ENCODE measurements around the gene DENND2A.

DNA sequence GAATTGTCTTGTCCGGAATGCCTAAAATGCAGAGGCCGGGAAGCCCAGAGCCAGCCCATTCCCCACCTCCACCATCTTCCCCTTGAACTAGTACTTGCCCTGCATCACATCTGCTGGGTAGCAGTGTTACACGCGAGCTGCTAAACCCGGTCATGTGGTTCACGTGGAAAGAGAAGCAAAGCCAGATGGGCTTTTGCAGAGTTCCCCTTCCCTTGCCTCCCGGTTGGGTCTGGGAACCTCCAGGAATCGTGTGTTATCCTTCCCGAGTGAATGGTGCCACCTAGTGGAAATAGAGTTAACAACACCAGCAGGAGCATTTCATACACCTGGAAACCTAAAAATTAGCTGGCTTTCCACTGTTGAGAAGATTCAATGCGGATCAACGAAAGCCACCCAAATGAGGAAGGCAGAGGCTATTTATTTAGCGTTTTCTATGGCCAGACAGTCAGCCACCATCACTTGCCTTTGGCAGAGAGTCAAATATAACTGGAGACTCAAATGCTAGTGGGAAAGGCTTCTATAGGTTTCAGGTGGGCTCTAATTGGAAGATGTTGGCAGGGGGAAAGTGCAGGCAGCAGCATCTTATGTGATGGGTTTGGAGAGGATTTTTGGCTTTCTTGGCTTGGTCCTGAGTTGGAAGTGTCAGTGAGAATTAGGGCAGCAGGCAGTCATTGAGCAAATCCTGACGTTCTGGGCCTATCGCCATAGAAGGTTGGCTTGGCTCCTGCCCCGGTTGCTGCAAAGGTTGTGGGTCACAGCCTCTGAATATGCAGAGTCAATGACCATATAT, 12.9 kb upstream of the DENND2A start:
- TF ChIP-seq, protein P1, sequence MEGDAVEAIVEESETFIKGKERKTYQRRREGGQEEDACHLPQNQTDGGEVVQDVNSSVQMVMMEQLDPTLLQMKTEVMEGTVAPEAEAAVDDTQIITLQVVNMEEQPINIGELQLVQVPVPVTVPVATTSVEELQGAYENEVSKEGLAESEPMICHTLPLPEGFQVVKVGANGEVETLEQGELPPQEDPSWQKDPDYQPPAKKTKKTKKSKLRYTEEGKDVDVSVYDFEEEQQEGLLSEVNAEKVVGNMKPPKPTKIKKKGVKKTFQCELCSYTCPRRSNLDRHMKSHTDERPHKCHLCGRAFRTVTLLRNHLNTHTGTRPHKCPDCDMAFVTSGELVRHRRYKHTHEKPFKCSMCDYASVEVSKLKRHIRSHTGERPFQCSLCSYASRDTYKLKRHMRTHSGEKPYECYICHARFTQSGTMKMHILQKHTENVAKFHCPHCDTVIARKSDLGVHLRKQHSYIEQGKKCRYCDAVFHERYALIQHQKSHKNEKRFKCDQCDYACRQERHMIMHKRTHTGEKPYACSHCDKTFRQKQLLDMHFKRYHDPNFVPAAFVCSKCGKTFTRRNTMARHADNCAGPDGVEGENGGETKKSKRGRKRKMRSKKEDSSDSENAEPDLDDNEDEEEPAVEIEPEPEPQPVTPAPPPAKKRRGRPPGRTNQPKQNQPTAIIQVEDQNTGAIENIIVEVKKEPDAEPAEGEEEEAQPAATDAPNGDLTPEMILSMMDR (IDR thresholded peaks at IDR 0.05), result peak; percentile 69 to 86 (median 78)
- TF ChIP-seq POLR2A (IDR thresholded peaks at IDR 0.05) (no peak), POLR2AphosphoS5 (IDR thresholded peaks at IDR 0.05) (no peak), EP300 (IDR thresholded peaks at IDR 0.05) (no peak)
